HUDEP-2 (cell line): Measurements from ENCODE around the gene ZNF594.
"Not testable (repeated sequence)": the region's sequence is repeated elsewhere in the genome, so short reads cannot be mapped to it uniquely, and the experiment has no call there.

Experiments used
- DNase-seq, 76 experiments: peaks; one replicate each; lab custom pipeline; 2025; ENCODE audit not compliant: unreplicated experiment in 76 of 76; lab: John Stamatoyannopoulos, UW

Gene ZNF594

GRCh38 chr17:5137511-5138197 is 54.0 kb downstream of the ZNF594 start:
- DNase-seq, result not testable (repeated sequence)

GRCh38 chr17:5136580-5137412 is 54.9 kb downstream of the ZNF594 start:
- DNase-seq, result not testable (repeated sequence)

- DNase-seq, result no peak
These were observed 55.7 kb downstream of the ZNF594 start for GRCh38 chr17:5135726-5136579.

- DNase-seq, result not testable (repeated sequence)
These were observed 56.4 kb downstream of the ZNF594 start for GRCh38 chr17:5135131-5135712.

- DNase-seq, result not testable (repeated sequence)
These were observed 57.1 kb downstream of the ZNF594 start for GRCh38 chr17:5134571-5134970.

GRCh38 chr17:5133961-5134360 is 57.7 kb downstream of the ZNF594 start:
- not testable (repeated sequence) for DNase-seq

GRCh38 chr17:5133311-5133710 is 58.4 kb downstream of the ZNF594 start:
- no peak for DNase-seq

GRCh38 chr17:5132503-5133225 is 59.0 kb downstream of the ZNF594 start:
- DNase-seq, result not testable (repeated sequence)

GRCh38 chr17:5131799-5132502 is 59.7 kb downstream of the ZNF594 start:
- DNase-seq, result not testable (repeated sequence)

GRCh38 chr17:5131146-5131715 is 60.4 kb downstream of the ZNF594 start:
- DNase-seq, result no peak

- not testable (repeated sequence) for DNase-seq
These were observed 61.0 kb downstream of the ZNF594 start for GRCh38 chr17:5130687-5131086.

- DNase-seq, result not testable (repeated sequence)
These were observed 61.4 kb downstream of the ZNF594 start for GRCh38 chr17:5130261-5130660.

GRCh38 chr17:5129770-5130169 is 61.9 kb downstream of the ZNF594 start:
- DNase-seq, result not testable (repeated sequence)
